ENCODE data around the gene ERMAP. TPM values are rescaled to one million over a fixed set of nuclear protein-coding genes. Genes with fewer than 3 reads are reported as not detected.
"Not testable (repeated sequence)": the region's sequence is repeated elsewhere in the genome, so short reads cannot be mapped to it uniquely, and the experiment has no call there.

Gene ERMAP
- total and polyA plus RNA-seq, 8 donors = 13.8 to 31.6 (median 29.0) TPM

DNA sequence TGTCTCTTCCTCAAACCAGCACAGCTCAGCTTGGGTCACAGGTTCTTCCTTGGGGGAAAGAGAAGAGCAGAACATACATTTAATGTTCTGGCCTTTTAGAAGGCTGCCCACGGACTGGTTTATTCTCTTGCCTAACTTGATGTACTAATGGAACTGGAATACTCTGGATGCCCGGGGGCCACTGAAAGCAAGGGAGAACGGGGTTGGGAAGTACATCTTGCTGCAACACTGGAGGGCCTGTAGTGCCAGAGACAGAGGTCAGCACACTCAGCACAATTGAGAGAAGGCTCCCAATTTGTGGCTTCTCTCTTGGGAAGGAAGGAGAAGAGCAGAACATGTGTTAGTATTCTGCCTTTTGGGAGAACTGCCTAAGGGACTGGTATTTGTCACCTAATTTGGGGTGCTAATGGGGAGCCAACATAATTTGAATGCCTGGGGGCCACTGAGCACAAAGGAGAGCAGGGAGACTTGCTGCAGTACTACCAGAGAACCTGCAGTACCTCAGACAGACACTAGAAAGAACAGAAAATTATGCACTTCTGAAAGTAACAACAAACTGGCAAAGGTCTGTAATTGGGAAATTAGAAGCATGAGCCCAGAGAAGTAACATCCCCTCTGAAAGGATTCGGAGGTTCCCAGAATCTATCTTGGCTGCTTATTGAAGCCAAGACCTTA, 43.6 kb downstream of the ERMAP start:
- Histone ChIP-seq H3K36me3 (no peaks in the 10 kb centered on the region), H3K27ac (no peak overlapping the region), H3K9me3 (peaks cover 0 to 9% of the 10 kb centered on the region in 2 donors), H3K27me3 (peaks cover 0 to 10% of the 10 kb centered on the region in 2 donors), H3K4me1 (no peaks in the 10 kb centered on the region), H3K4me3 (no peak overlapping the region)
- no peak for DNase-seq
- TF ChIP-seq CTCF (IDR thresholded peaks at IDR 0.05) = no peak
- intact Hi-C loops (cut with DNase I) = no loop called here
- ATAC-seq = no peak

DNA sequence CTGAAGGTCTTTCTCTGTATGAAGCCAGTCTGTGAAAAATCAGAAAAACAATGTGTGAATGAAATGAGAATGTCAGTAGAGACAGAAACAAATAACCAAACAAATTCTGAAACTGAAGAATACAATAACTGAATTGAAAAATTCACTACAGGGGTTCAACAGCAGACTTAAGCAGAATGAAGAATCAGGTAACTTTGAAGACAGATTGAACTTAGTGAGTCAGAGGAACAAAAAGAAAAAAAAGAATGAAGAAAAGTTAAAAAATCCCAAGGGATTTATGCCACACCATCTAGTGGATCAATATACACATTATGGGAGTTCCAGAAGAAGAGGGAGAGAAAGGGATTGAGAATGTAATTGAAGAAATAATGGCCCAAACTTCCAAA, 44.1 kb downstream of the ERMAP start:
- Histone ChIP-seq H3K27ac (no peak overlapping the region), H3K9me3 (peaks cover 0 to 9% of the 10 kb centered on the region in 2 donors), H3K36me3 (no peaks in the 10 kb centered on the region), H3K4me3 (no peak overlapping the region), H3K27me3 (peaks cover 0 to 10% of the 10 kb centered on the region in 2 donors), H3K4me1 (no peaks in the 10 kb centered on the region)
- intact Hi-C loops (cut with DNase I) = no loop called here
- TF ChIP-seq CTCF (IDR thresholded peaks at IDR 0.05) = no peak
- ATAC-seq (no peak), DNase-seq (no peak)

- DNase-seq (no peak), ATAC-seq (no peak)
- Histone ChIP-seq H3K36me3 (no peaks in the 10 kb centered on the region), H3K9me3 (no peaks in the 10 kb centered on the region), H3K27me3 (no peaks in the 10 kb centered on the region), H3K4me1 (no peaks in the 10 kb centered on the region), H3K27ac (no peak overlapping the region), H3K4me3 (no peak overlapping the region)
- intact Hi-C loops (cut with DNase I) = no loop called here
- no peak for TF ChIP-seq CTCF (IDR thresholded peaks at IDR 0.05)
These were observed 49.6 kb downstream of the ERMAP start for GRCh38 chr1:42866549-42866948.

DNA sequence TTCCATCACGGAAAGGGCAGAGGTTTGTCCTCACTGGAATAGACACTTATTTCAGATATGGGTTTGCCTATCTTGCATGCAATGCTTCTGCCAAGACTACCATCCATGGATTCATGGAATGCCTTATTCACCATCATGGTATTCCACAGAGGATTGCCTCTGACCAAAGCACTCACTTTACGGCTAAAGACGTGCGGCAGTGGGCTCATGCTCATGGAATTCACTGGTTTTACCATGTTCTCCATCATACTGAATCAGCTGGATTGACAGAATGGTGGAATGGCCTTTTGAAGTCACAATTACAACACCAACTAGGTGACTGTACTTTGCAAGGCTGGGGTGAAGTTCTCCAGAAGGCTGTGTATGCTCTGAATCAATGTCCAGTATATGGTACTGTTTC, 51.5 kb downstream of the ERMAP start:
- H3K9me3 ChIP-seq; H3K36me3 ChIP-seq; ATAC-seq; H3K27ac ChIP-seq; H3K27me3 ChIP-seq; H3K4me3 ChIP-seq; H3K4me1 ChIP-seq; DNase-seq; intact Hi-C loops (cut with DNase I): not testable (repeated sequence)

GRCh38 chr1:42869254-42869653, 52.3 kb downstream of the ERMAP start:
- H3K9me3 ChIP-seq = peaks cover 0 to 12% of the 10 kb centered on the region in 2 donors
- ATAC-seq; H3K27me3 ChIP-seq; intact Hi-C loops (cut with DNase I); H3K27ac ChIP-seq; H3K36me3 ChIP-seq; DNase-seq; H3K4me1 ChIP-seq; H3K4me3 ChIP-seq: not testable (repeated sequence)

- H3K27me3 ChIP-seq; H3K36me3 ChIP-seq; ATAC-seq; intact Hi-C loops (cut with DNase I); DNase-seq; H3K4me1 ChIP-seq; H3K4me3 ChIP-seq; H3K27ac ChIP-seq: not testable (repeated sequence)
- peaks cover 0 to 12% of the 10 kb centered on the region in 2 donors for H3K9me3 ChIP-seq
These were observed 52.8 kb downstream of the ERMAP start for GRCh38 chr1:42869751-42870150.

GRCh38 chr1:42873108-42873507, 56.2 kb downstream of the ERMAP start:
- H3K9me3 ChIP-seq = peaks cover 0 to 12% of the 10 kb centered on the region in 2 donors
- H3K4me1 ChIP-seq; intact Hi-C loops (cut with DNase I); DNase-seq; H3K27me3 ChIP-seq; ATAC-seq; H3K36me3 ChIP-seq; H3K4me3 ChIP-seq; H3K27ac ChIP-seq: not testable (repeated sequence)
